ENCODE results near the gene SBNO2.

DNA sequence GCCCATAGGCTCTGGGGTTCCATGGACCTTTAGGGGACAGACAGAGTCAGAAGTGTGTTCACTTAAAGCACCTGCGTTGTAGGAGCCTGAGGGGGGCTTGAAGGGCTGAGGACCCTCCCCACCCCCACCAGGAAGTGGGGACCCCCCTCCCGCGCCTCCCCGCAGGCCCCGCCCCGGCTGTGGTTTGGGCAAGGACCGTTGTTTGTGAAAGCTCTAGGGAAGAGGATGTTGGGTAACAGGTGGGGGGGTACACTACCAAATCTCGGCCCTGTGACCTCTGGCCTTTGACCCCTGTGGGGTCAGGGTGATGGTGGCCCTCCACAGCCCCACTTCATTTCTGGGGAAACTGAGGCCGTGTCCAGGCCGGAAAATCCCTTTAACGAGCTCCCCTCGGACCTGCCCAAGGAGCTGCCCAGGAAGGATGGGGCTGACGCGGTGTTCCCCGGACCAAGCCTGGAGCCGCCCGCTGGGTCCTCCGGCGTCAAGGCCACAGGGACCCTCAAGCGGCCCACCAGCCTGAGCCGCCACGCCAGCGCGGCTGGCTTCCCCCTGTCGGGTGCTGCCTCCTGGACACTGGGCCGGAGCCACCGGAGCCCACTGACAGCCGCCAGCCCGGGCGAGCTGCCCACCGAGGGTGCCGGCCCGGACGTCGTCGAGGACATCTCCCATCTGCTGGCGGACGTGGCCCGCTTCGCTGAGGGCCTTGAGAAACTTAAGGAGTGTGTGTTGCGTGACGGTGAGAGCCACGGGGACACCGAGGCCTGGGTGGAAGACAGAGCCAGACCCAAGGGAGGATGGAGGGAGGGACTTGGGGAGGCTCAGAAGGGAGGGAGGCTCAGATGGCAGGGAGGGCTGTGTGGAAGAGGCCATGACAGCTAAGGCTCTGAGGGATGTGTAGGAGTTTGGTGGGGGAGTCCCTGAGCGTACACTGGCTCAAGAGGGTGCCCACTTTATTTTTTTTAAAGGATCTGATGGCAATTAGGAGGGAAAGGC, 105.8 kb downstream of the SBNO2 start:
- TF ChIP-seq, protein P1, sequence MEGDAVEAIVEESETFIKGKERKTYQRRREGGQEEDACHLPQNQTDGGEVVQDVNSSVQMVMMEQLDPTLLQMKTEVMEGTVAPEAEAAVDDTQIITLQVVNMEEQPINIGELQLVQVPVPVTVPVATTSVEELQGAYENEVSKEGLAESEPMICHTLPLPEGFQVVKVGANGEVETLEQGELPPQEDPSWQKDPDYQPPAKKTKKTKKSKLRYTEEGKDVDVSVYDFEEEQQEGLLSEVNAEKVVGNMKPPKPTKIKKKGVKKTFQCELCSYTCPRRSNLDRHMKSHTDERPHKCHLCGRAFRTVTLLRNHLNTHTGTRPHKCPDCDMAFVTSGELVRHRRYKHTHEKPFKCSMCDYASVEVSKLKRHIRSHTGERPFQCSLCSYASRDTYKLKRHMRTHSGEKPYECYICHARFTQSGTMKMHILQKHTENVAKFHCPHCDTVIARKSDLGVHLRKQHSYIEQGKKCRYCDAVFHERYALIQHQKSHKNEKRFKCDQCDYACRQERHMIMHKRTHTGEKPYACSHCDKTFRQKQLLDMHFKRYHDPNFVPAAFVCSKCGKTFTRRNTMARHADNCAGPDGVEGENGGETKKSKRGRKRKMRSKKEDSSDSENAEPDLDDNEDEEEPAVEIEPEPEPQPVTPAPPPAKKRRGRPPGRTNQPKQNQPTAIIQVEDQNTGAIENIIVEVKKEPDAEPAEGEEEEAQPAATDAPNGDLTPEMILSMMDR (IDR thresholded peaks at IDR 0.05), result no peak
- no peak for TF ChIP-seq POLR2A (IDR thresholded peaks at IDR 0.05)

All from right lobe of liver (tissue), 4 donors.